ENCODE data around the gene PECR. TPM values are rescaled to one million over a fixed set of nuclear protein-coding genes. Genes with fewer than 3 reads are reported as not detected.

Gene PECR
- total and polyA plus RNA-seq, 12 donors, result 5.3 to 22.2 (median 10.7) TPM

- TF ChIP-seq POLR2A (IDR thresholded peaks at IDR 0.05) (no peak), CTCF (IDR thresholded peaks at IDR 0.05) (no peak)
- H3K36me3 ChIP-seq (replicated peaks in 1 of 2), result no peaks in the 10 kb centered on the region
- H3K27me3 ChIP-seq, result no peaks in the 10 kb centered on the region
- no peak for DNase-seq
- no peaks in the 10 kb centered on the region for H3K9me3 ChIP-seq (replicated peaks in 1 of 3)
- peak overlapping the region in 1 of 4 donors; percentile 22 for H3K4me3 ChIP-seq
- WGBS, 4 donors, result 72 to 76% (median 75%) methylated on average over 4 to 7 of the region's 7 CpGs
- no peaks in the 10 kb centered on the region for H3K4me1 ChIP-seq (replicated peaks in 1 of 2)
- intact Hi-C loops (cut with DNase I), result no loop called here
- H3K27ac ChIP-seq, result peak overlapping the region in 1 of 5 donors; percentile 59
Measured at GRCh38 chr2:216057688-216058193, 23.9 kb downstream of the PECR start.

DNA sequence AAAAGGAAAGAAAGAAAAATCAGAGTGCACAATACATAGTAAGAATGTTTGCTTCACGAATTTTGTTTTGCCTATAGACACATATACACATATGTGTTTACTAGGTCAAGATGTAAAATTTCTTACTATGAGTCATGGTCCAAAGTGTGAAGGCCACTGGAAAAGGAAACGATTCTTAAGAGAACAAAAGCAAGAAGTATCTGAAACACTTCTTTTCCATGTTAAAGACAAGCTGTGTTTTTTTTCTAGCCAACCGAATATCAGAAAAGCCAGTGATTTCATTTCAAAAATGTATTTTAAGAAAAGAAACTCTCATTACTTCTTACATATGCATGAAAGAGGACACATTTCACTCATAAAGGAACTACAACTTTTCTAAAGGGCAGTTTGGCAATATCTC, 24.9 kb downstream of the PECR start:
- Histone ChIP-seq H3K27me3 (no peaks in the 10 kb centered on the region), H3K27ac (no peak overlapping the region), H3K9me3 (replicated peaks in 1 of 3) (no peaks in the 10 kb centered on the region), H3K4me1 (replicated peaks in 1 of 2) (no peaks in the 10 kb centered on the region), H3K4me3 (no peak overlapping the region), H3K36me3 (replicated peaks in 1 of 2) (no peaks in the 10 kb centered on the region)
- TF ChIP-seq POLR2A (IDR thresholded peaks at IDR 0.05) (no peak), CTCF (IDR thresholded peaks at IDR 0.05) (no peak)
- intact Hi-C loops (cut with DNase I), result no loop called here
- 30 to 49% (median 41%) methylated on average over 3 of the region's 3 CpGs for WGBS, 4 donors
- DNase-seq, result no peak

DNA sequence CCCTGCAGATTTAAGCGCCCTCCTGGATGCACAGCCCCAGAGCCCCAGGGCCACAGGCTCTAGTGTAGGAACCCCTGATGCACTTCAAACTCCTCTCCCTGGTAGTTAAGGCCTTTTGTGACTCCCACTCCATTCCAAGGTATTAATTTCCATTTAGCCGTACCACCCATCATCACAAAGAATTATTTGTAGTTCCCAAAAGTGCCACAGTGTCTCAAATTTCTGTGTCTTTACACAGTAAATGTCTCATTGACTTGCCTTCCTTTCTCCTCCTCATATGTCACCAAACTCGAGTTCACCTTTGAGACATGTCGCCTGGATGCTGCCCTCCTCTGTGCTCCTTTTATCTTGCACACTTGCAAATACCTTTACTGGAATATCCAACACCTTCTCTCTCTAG, 25.9 kb downstream of the PECR start:
- Histone ChIP-seq H3K36me3 (replicated peaks in 1 of 2) (no peaks in the 10 kb centered on the region), H3K27ac (no peak overlapping the region), H3K4me1 (replicated peaks in 1 of 2) (no peaks in the 10 kb centered on the region), H3K27me3 (no peaks in the 10 kb centered on the region), H3K4me3 (no peak overlapping the region), H3K9me3 (replicated peaks in 1 of 3) (no peaks in the 10 kb centered on the region)
- intact Hi-C loops (cut with DNase I), result no loop called here
- TF ChIP-seq POLR2A (IDR thresholded peaks at IDR 0.05), result no peak
- 89 to 97% (median 96%) methylated on average over 4 of the region's 4 CpGs for WGBS, 4 donors
- DNase-seq, result no peak

DNA sequence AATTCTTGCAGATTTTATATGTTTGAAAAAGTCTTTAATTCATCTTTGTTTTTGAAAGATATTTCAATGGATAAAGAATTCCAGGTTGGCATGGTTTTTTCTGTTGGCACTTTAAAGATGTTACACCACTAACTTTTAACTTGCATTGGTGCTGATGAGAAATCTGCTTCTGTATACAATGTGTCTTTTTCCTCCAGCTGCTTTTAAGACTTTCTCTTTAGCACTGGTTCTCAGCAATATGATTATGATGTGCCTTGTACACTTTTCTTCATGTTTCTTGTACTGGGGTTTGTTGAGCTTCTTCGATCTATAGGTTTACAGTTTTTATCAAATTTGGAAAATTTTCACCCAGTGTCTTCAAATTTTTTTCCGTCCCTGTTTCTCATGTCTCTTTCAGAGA, 29.2 kb downstream of the PECR start:
- DNase-seq, result no peak
- 94 to 100% (median 98%) methylated on average over 2 of the region's 2 CpGs for WGBS, 4 donors
- Histone ChIP-seq H3K4me1 (replicated peaks in 1 of 2) (no peaks in the 10 kb centered on the region), H3K9me3 (replicated peaks in 1 of 3) (no peaks in the 10 kb centered on the region), H3K4me3 (no peak overlapping the region), H3K27ac (no peak overlapping the region), H3K36me3 (replicated peaks in 1 of 2) (no peaks in the 10 kb centered on the region), H3K27me3 (no peaks in the 10 kb centered on the region)
- no peak for TF ChIP-seq POLR2A (IDR thresholded peaks at IDR 0.05)
- no peak for TF ChIP-seq CTCF (IDR thresholded peaks at IDR 0.05)
- intact Hi-C loops (cut with DNase I), result no loop called here

GRCh38 chr2:216051350-216051749, 30.3 kb downstream of the PECR start:
- WGBS, 4 donors, result 91 to 95% (median 92%) methylated on average over 3 of the region's 3 CpGs
- H3K4me1 ChIP-seq (replicated peaks in 1 of 2), result no peaks in the 10 kb centered on the region
- H3K27ac ChIP-seq, result no peak overlapping the region
- H3K9me3 ChIP-seq (replicated peaks in 1 of 3), result no peaks in the 10 kb centered on the region
- intact Hi-C loops (cut with DNase I), result no loop called here
- no peak for DNase-seq
- no peaks in the 10 kb centered on the region for H3K36me3 ChIP-seq (replicated peaks in 1 of 2)
- H3K4me3 ChIP-seq, result no peak overlapping the region
- TF ChIP-seq POLR2A (IDR thresholded peaks at IDR 0.05), result no peak
- TF ChIP-seq CTCF (IDR thresholded peaks at IDR 0.05), result no peak
- H3K27me3 ChIP-seq, result no peaks in the 10 kb centered on the region
